ENCODE data around the gene CAPG. TPM values are rescaled to one million over a fixed set of nuclear protein-coding genes. Genes with fewer than 3 reads are reported as not detected.
"Not testable (repeated sequence)": the region's sequence is repeated elsewhere in the genome, so short reads cannot be mapped to it uniquely, and the experiment has no call there.

CAPG gene
- total RNA-seq, 1 experiment from 2014 or later: 5.2 TPM

DNA sequence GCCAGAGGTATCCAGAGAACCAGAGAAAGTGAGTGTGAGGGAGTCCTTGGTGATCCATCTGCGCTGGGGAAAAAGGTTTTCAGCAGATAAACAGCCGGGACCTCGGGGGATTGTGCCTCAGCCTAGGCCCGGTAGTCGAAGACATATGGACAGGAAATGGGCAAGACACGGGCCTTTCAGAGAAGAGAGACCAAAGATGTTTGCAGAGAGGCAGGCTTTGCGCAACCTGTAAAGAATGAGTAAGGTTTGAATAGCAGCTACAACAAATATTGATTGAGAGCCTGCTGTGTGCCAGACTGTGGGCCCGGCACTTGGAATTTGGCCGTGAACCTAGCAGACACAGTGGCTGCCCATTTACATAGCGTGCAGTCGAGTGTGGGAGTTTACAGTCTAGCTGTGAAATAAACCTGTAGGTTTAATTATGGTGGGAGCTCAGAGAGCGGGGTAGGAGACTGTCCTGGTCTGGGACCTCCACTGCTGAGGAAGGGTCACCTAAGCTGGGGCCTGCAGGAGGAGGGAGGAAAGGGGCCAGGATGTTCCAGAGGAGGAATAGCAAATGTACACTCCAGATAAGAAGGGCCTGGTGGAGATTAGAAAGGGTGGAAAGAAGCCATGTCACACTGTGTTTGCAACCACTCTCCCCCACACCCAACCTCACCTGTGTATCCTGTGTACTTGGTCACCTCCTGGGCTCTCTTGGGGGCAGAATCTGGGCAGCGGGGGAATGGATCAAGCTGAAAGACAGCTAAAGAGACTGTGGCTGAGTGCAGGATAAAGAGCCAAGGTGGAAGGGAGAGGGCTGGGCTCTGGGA, 11.3 kb upstream of the CAPG start:
- peak; percentile 79 for DNase-seq (ENCODE audit: low read depth)

- peak; percentile 91 for DNase-seq (ENCODE audit: low read depth)
These were observed 10.5 kb upstream of the CAPG start for GRCh38 chr2:85420536-85421259.

GRCh38 chr2:85419009-85419675, 9.0 kb upstream of the CAPG start:
- no peak for DNase-seq (ENCODE audit: low read depth)

DNA sequence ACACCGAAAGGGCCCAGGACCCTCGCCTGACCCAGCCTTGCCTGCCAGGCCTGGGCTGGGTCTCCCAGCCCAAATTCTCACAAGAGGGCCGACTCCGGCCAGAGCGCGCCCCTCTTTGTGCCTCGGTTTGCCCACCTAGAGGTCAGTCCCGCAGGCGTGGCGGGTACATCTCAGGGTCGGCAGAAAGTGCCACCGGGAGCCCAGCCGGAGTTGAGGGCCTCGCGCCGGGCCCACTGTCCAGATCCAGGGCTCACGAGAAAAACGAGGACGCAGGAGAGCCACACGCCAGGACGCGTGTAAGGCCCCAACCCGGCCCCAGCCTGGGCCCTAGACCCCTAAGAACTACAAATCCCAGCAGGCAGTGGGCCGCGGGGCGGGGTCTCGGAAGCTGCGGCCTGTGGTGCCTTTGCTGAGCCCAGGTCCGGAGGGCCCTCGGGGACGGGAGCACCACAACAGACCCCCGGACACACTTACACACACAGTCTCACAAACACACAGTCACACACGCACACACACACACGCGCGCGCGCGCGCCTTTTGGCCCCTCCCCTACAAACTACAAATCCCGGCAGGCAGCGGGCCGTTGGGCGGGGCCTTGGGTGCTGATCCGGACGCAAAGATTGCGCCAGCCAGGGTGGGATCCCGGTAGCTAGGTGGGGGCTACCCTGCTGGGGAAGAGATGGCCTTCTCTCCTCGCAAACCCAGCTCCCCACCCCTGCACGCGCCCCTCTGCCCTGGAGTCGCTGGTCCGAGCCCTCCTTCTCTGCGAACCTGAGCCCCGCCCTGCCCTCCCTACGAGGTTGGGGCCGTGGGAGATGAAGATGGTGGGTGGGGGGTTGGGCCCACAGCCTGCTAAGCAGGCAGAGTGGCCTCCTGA, 8.2 kb upstream of the CAPG start, which contains the start of gene SH2D6:
TSS of gene SH2D6 (plus strand) at position 583 of the 877 bp plus-strand sequence. CDS start 10,752 bp downstream, outside the sequence.
- DNase-seq (ENCODE audit: low read depth): peak; percentile 83

DNA sequence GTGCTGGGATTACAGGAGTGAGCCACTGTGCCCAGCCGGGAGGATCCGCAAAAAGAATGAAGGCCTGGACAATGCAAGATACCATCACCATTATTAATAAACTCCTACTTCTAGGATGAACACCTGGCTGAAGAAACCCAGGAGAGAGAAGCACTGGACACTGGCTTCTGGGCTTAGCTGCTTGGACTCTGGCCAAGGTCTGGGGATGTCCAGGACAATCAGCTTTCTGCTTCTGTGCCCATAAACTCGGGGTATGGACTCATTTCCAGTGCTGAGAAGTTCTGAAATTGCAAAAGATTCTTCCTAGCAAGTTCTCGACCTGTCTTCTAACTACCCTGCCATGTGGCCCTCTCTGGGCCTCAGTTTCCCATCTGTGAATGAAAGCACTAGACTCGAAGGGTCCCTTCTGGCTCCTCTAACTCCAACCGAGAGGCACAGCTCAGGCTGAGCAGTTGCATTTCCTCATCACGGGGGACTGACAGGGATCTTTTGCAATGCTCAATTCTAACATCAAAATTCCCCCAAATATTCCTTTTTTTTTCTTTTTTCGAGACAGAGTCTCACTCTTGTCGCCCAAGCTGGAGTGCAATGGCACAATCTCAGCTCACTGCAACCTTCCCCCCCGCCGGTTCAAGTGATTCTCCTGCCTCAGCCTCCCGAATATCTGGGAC, 5.9 kb upstream of the CAPG start:
- no peak for DNase-seq (ENCODE audit: low read depth)

DNA sequence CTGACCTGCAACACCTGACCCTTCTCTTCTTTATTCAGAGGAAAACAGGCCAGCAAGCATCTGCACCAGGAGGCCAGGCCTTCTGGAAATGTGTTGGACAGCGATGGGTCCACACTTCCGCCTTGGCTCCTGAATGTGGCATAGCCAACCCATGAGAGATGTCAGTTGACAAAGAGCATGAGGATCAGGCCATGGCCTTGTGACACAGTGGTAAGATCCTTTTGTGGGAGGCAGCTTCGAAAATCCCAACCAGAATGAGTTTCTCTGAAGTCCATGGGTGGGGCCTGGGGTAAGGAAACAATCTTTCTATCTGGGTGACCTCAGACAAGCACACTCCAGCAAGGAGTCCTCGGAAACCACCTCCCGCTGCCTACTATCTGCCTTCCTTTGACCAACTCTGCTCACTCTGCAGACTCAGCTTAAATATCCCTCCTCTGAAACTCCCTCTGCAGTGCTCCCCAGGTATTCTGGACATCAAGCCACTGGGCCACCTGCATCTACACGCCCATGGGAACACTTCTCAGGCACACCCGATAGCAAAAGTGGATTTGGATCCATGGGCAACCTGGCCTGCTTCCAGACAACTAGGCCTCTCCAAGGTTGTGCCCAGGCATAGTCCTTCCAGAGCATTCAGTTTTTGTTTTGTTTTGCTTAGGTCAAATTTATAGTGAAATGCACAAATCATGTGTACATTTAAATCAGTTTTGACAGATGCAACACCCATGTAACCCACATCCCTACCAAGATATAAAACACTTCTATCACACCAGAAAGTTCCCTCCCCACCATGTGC, 4.8 kb upstream of the CAPG start:
- no peak for DNase-seq (ENCODE audit: low read depth)

DNA sequence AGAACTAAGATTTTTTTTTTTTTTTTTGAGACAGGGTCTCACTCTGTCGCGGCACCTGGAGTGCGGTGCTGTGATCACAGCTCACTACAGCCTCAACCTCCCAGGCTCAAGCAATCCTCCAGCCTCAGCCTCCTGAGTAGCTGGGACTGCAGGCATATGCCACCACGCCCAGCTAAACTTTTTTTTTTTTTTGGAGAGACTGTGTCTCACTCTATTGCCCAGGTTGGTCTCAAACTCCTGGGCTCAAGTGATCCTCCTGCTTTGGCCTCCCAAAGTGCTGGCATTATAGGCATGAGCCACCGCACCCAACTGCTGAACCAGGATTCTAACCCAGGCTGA, 4.2 kb upstream of the CAPG start:
- DNase-seq (ENCODE audit: low read depth): not testable (repeated sequence)

GRCh38 chr2:85413592-85414420, 3.6 kb upstream of the CAPG start:
- DNase-seq (ENCODE audit: low read depth): no peak

DNA sequence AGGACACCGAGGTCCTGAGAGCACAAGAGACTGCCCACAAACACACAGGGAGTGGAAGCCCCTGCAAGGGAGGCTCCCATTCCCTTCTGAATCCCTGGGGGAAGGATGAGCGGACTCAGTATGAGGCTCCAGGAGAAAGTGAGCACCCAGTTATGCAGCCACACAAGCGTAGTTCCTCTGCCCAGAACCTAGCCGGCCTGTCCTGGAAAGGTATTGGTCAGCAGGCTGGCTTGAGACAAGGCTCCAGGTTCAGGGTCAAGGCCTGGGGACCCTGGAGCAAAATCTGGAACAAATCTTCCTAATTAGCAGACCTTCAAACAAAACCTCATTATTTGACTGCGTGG, 1.2 kb upstream of the CAPG start:
- no peak for DNase-seq (ENCODE audit: low read depth)

DNA sequence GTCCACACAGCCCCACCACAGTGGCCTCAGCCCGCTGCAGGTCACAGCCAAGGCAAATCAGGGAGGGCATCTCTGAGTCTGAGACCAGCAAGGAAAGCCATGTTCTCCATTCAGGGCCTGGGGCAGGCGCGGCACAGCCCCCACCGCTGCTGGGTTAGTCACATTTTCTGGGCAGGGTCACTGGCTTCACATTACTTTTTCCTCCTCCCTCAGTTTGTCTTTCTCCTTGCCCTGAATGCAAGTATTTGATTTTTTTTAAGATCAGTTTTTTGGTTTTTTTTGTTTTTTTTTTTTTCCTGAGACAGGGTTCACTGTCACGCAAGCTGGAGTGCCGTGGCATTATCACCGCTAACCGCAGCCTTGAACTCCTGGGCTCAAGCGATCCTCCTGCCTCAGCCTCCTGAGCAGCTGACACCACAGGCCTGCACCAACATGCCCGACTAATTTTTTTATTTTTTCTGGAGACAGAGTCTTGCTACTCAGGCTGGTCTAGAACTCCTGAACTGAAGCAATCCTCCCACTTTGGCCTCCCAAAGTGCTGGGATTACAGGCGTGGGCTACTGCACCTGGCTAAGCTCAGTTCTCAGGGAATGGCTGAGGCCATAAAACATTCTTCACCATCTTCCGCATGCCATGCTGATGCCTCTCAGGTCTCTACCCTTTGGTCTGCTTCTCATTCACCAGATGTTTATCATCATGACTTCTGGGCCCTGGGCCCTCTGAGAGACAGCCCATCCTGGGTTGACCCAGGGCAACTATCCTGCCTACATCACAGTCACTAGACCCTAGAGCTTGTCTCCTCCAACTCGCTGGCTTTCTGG, 628 bp upstream of the CAPG start:
- DNase-seq (ENCODE audit: low read depth): no peak

GRCh38 chr2:85405201-85406059, 4.7 kb downstream of the CAPG start:
- peak; percentile 94 for DNase-seq (ENCODE audit: low read depth)

DNA sequence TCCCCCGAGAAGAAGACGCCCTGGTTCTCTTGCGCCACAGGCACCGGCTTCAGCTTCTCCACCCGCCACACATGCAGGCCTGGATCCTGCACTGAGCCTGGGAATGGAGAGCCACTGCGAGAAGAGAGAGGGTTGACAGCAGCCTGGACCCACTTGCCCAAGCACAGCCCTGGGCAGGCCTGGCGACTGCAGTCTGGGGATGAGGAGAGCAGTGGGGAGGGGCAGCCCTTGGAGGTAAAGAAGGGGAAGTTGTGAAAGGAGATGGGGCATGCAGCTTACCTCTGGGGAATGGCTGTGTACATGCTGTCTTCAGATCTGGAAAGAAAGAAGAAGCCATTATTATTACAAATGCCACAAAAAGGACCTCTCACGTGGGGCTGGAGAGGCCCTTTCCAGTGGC, 8.3 kb downstream of the CAPG start:
- DNase-seq (ENCODE audit: low read depth): no peak

DNA sequence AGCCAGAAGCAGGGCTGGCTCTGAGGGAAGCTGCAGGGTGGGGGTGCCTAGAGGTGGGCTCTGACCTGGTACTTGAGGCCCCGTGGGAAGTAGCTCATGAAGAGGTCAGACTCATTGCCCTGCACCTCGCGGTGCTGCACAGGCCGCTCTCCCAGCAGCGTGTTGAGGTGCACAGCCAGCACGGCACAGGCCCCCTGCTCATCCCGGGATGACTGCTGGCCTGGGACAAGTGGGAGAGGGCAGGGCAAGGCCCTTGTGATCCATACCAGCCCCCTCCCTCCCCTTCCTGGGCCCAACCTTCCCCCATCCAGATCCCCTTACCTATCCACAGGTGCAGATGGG, 8.7 kb downstream of the CAPG start:
- DNase-seq (ENCODE audit: low read depth): no peak

- no peak for DNase-seq (ENCODE audit: low read depth)
These were observed 9.4 kb downstream of the CAPG start for GRCh38 chr2:85400541-85401463.

- DNase-seq (ENCODE audit: low read depth): no peak
These were observed 10.1 kb downstream of the CAPG start for GRCh38 chr2:85400023-85400422.

GRCh38 chr2:85399183-85399455, 11.0 kb downstream of the CAPG start:
- DNase-seq (ENCODE audit: low read depth): no peak
